HepG2 (cell line): ENCODE results near the gene LBR. TPM values are rescaled to one million over a fixed set of nuclear protein-coding genes. Genes with fewer than 3 reads are reported as not detected.

ENCODE experiments used
- ATAC-seq: fragments of 200-7000 bp; cut with Tn5 transposase; 3 replicates; pipeline ENCODE4 v1.9.1; 2020; ENCODE audit warnings: mild to moderate bottlenecking, moderate library complexity
- BruUV-seq: library from RNA; stranded (reverse); fragments of 400-500 nt; replicated peaks from 2 replicates; lab custom pipeline; 2021; lab: Mats Ljungman, UMichigan
- CTCF ChIA-PET: fragments of 300-600 bp; formaldehyde crosslinking; extraction: SDS; loops from one replicate; lab custom pipeline; 2021; ENCODE audit warnings: low total read pairs, inconsistent platforms, low intra/inter-chr PET ratio; lab: Yijun Ruan, JAX
- POLR2A ChIA-PET: fragments of 350-600 bp; sonication (Branson Sonifier 250); formaldehyde crosslinking; loops from one replicate; lab custom pipeline; 2020; ENCODE audit warnings: antibody characterized with exemption, inconsistent platforms; lab: Yijun Ruan, JAX
- DNase-seq: peaks from one replicate; pipeline ENCODE4 v3.0.0-alpha.2; 2015; ENCODE audit warnings: low spot score
- FAIRE-seq: peaks from 3 replicates; lab custom pipeline; 2011; peaks lifted over from hg19 to GRCh38; lab: Jason Lieb, UNC
- H2AFZ ChIP-seq: one replicate; pipeline ENCODE4 v1.6.1; 2011; ENCODE audit warnings: low read length, inconsistent platforms
- H3K27ac ChIP-seq: fragments of 300-600 bp; 3 replicates; pipeline ENCODE4 v1.8.0; 2011; ENCODE audit warnings: mixed run types, mild to moderate bottlenecking, mixed read lengths, low read length, inconsistent platforms; ENCODE audit not compliant: insufficient read depth; ENCODE audit errors: extremely low read length
- H3K27me3 ChIP-seq, 2 experiments: fragments of 200-600 bp in 1 of 2; 2 replicates in 1 of 2; 3 replicates in 1 of 2; pipeline versions ENCODE4 v1.6.0 to v1.8.0; 2011; ENCODE audit warnings: low read length in 2 of 2, mild to moderate bottlenecking in 2 of 2, moderate library complexity in 2 of 2, inconsistent platforms in 1 of 2; ENCODE audit not compliant: insufficient read depth in 2 of 2, control insufficient read depth in 1 of 2
- H3K36me3 ChIP-seq, 2 experiments: fragments of 200-600 bp in 1 of 2; replicated peaks in 1 of 2; 2 replicates in 1 of 2; 3 replicates in 1 of 2; pipeline versions ENCODE4 v1.5.1 to v1.8.0; 2011; ENCODE audit warnings: low read length in 2 of 2, inconsistent platforms in 1 of 2; ENCODE audit not compliant: insufficient read depth in 2 of 2, control insufficient read depth in 1 of 2
- H3K4me1 ChIP-seq: 2 replicates; pipeline ENCODE4 v1.5.1; 2012; ENCODE audit warnings: low read length, inconsistent platforms; ENCODE audit not compliant: insufficient read depth
- H3K4me2 ChIP-seq: 2 replicates; pipeline ENCODE4 v1.6.0; 2011; ENCODE audit warnings: low read depth, low read length, inconsistent platforms
- H3K4me3 ChIP-seq, 3 experiments: fragments of 200-600 bp in 1 of 3; sonication (generic), shearing (Covaris generic) in 1 of 3; replicated peaks in 1 of 3; 2 replicates each; pipeline ENCODE4 v1.5.1; 2011 to 2016; ENCODE audit warnings: low read length in 3 of 3, inconsistent platforms in 2 of 3, low read depth in 2 of 3, mild to moderate bottlenecking in 2 of 3, control low read depth in 1 of 3, mixed read lengths in 1 of 3; ENCODE audit not compliant: insufficient read depth in 1 of 3
- H3K79me2 ChIP-seq: one replicate; pipeline ENCODE4 v1.6.1; 2011; ENCODE audit warnings: low read length, inconsistent platforms; ENCODE audit not compliant: insufficient read depth
- H3K9ac ChIP-seq: 2 replicates; pipeline ENCODE4 v1.6.0; 2011; ENCODE audit warnings: mild to moderate bottlenecking, low read depth, low read length, inconsistent platforms; ENCODE audit not compliant: insufficient read depth
- H3K9me3 ChIP-seq: 2 replicates; pipeline ENCODE4 v1.5.1; 2012; ENCODE audit warnings: mild to moderate bottlenecking, low read length
- H4K20me1 ChIP-seq: 2 replicates; pipeline ENCODE4 v1.6.0; 2011; ENCODE audit warnings: inconsistent platforms, mild to moderate bottlenecking, low read length, moderate library complexity; ENCODE audit not compliant: insufficient read depth
- FIP1L1 ChIP-seq: fragments of 200-400 bp; formaldehyde crosslinking; IDR thresholded peaks from 2 replicates; pipeline ENCODE4 v1.6.1; 2018; ENCODE audit warnings: low read depth, mild to moderate bottlenecking, low read length, moderate library complexity, borderline replicate concordance; ENCODE audit not compliant: insufficient read depth
- KDM5B ChIP-seq: sonication (generic); formaldehyde crosslinking; IDR thresholded peaks from 2 replicates; pipeline ENCODE4 v1.4.0; 2020; ENCODE audit warnings: missing genetic modification reagents, mild to moderate bottlenecking, borderline replicate concordance
- MAFF ChIP-seq: IDR thresholded peaks from 2 replicates; pipeline ENCODE4 v1.6.1; 2011; ENCODE audit warnings: low read depth, low read length, improper control_type of control experiment
- NFIB ChIP-seq: sonication (generic); formaldehyde crosslinking; IDR thresholded peaks from 2 replicates; pipeline ENCODE4 v1.9.0; 2021; ENCODE audit warnings: missing genetic modification reagents, mild to moderate bottlenecking, borderline replicate concordance
- RXRA ChIP-seq: sonication (generic); formaldehyde crosslinking; IDR thresholded peaks from 2 replicates; pipeline ENCODE4 v1.5.1; 2020; ENCODE audit warnings: missing genetic modification reagents
- TFDP1 ChIP-seq: IDR thresholded peaks from 2 replicates; pipeline ENCODE4 v1.6.1; 2016; ENCODE audit warnings: missing compliant biosample characterization, missing genetic modification reagents, borderline replicate concordance
- ZFX ChIP-seq: sonication (generic); formaldehyde crosslinking; IDR thresholded peaks from 2 replicates; pipeline ENCODE4 v1.4.0; 2020; ENCODE audit warnings: mild to moderate bottlenecking, low read depth, missing genetic modification reagents, moderate library complexity
- ZNF687 ChIP-seq: sonication (generic); formaldehyde crosslinking; IDR thresholded peaks from 2 replicates; pipeline ENCODE4 v1.5.1; 2020; ENCODE audit warnings: mild to moderate bottlenecking, missing genetic modification reagents, moderate library complexity
- WGBS: methylation state at CpG from one replicate; pipeline ENCODE4 v1.1.6; 2017; ENCODE audit warnings: low lambda C conversion rate; 5-methylcytosine and 5-hydroxymethylcytosine counted together
- in situ Hi-C: cut with HindIII; loops from 2 replicates; pipeline ENCODE4 v1.10.0; 2017; ENCODE audit warnings: low pct_unique_long_range_greater_than_20kb; ENCODE audit not compliant: extremely low pct_ligation_motif_present
- intact Hi-C: fragments of 100-400 bp; cut with micrococcal nuclease; formaldehyde crosslinking; loops from one replicate; pipeline ENCODE4 v1.10.0; 2022; ENCODE audit not compliant: unreplicated experiment
- polyA plus RNA-seq, 8 experiments: library from polyadenylated mRNA; depleted of rRNA in 3 of 8; stranded (reverse) in 7 of 8; unstranded in 1 of 8; fragments of >200 nt; fragmentation: Illumina TruSeq in 4 of 8; extraction: Trizol in 4 of 8; gene quantifications; 2 replicates each; pipeline versions ENCODE4 v1.2.1 to v1.2.3, GENCODE V29; 2011 to 2016; ENCODE audit warnings: low read depth in 4 of 8, missing spikeins in 1 of 8, mixed read lengths in 1 of 8; ENCODE audit not compliant: insufficient read depth in 1 of 8
- total RNA-seq, 5 experiments: library from RNA; depleted of rRNA; stranded (reverse); fragments of >200 nt; fragmentation: Illumina TruSeq; extraction: Trizol; gene quantifications; 2 replicates each; pipeline ENCODE4 v1.2.3, GENCODE V29; 2016; ENCODE audit warnings: low read depth in 1 of 5

LBR gene
- total and polyA plus RNA-seq, 2 of the 13 experiments (the other 11 are each of a cell fraction or from before 2014, with no cell fraction given), result 38.9 to 76.7 TPM

GRCh38 chr1:225442123-225442505, 14.3 kb upstream of the LBR start:
- intact Hi-C loops, result loop anchor here (5.0 kb wide), 1 partner anchor 125 kb away; no protein-coding TSS in a partner anchor
- Histone ChIP-seq H3K36me3 (no peaks in the 10 kb centered on the region), H2AFZ (peak overlapping the region; percentile 72), H3K4me1 (peaks cover 74% of the 10 kb centered on the region), H4K20me1 (no peaks in the 10 kb centered on the region), H3K27ac (peak overlapping the region; percentile 81), H3K79me2 (no peaks in the 10 kb centered on the region), H3K9me3 (no peaks in the 10 kb centered on the region), H3K4me2 (peak overlapping the region; percentile 95), H3K9ac (peak overlapping the region; percentile 56), H3K4me3 (peak overlapping the region; percentile 44 to 67 (median 48)), H3K27me3 (no peaks in the 10 kb centered on the region)
- 0% methylated on average over 2 of the region's 3 CpGs for WGBS
- no TSS peak for BruUV-seq
- TF ChIP-seq KDM5B (CRISPR knock-in tag) (0 out of 2 replicates have a peak, but pooled peaks have one; percentile 32), ZNF687 (CRISPR knock-in tag) (peak; percentile 11; the same call in 1 of the 2 replicates), NFIB (CRISPR knock-in tag) (no peak), TFDP1 (CRISPR knock-in tag) (no peak), MAFF (no peak), ZFX (CRISPR knock-in tag) (0 out of 2 replicates have a peak, but pooled peaks have one; percentile 20), RXRA (CRISPR knock-in tag) (0 out of 2 replicates have a peak, but pooled peaks have one; percentile 22), FIP1L1 (no peak)
- ChIA-PET POLR2A (interaction anchor here (0.7 to 2.5 kb wide), 10 partner anchors 9 to 620 kb away, joined by 3 to 7 read pairs (median 4); partner anchors contain the start of genes H3-3A, PYCR2 and SDE2), CTCF (interaction anchor here (0.9 to 1.3 kb wide), 2 partner anchors 33 to 123 kb away, joined by 3 to 6 read pairs; no protein-coding TSS in a partner anchor)
- no peak for DNase-seq
- peak; percentile 41 for ATAC-seq
- FAIRE-seq, result no peak
- in situ Hi-C loops, result no loop called here
